RWPE1 (cell line): ENCODE measurements around the gene RUNX1.

Source experiments
- CTCF ChIA-PET: fragments of 350-600 bp; sonication (Branson Sonifier 250); formaldehyde crosslinking; extraction: SDS; loops from one replicate; lab custom pipeline; 2021; lab: Yijun Ruan, JAX
- POLR2A ChIA-PET: fragments of 400-600 bp; formaldehyde crosslinking; extraction: SDS; loops from one replicate; lab custom pipeline; 2020; ENCODE audit warnings: antibody characterized with exemption; ENCODE audit not compliant: low non-redundant PET; lab: Yijun Ruan, JAX
- DNase-seq: peaks from one replicate; pipeline ENCODE4 v3.0.0; 2012; ENCODE audit warnings: low spot score
- H3K27ac ChIP-seq: fragments of 450-650 bp; 2 replicates; pipeline ENCODE4 v1.5.1; 2017
- CTCF ChIP-seq: fragments of 450-650 bp; conservative IDR thresholded peaks from 2 replicates; pipeline ENCODE4 v1.5.1; 2017; ENCODE audit warnings: low read depth, mild to moderate bottlenecking

Gene RUNX1

GRCh38 chr21:35057428-35057827 lies 8.3 kb upstream of the RUNX1 start:
- POLR2A ChIA-PET, result no interaction called here
- CTCF ChIA-PET, result no interaction called here
- no peak overlapping the region for H3K27ac ChIP-seq
- no peak for DNase-seq
- no peak for TF ChIP-seq CTCF

- H3K27ac ChIP-seq, result no peak overlapping the region
- ChIA-PET CTCF (no interaction called here), POLR2A (no interaction called here)
- DNase-seq, result no peak
- no peak for TF ChIP-seq CTCF
Measured at GRCh38 chr21:35053356-35054096, 4.4 kb upstream of the RUNX1 start.

- POLR2A ChIA-PET, result no interaction called here
- H3K27ac ChIP-seq, result no peak overlapping the region
- DNase-seq, result no peak
- CTCF ChIA-PET, result no interaction called here
- TF ChIP-seq CTCF, result no peak
Measured at GRCh38 chr21:35052801-35053200, 3.7 kb upstream of the RUNX1 start.

GRCh38 chr21:35051287-35051818 lies 2.3 kb upstream of the RUNX1 start:
- ChIA-PET POLR2A (no interaction called here), CTCF (interaction anchor here (0.6 kb wide), 1 partner anchor 25 kb away, joined by 4 read pairs; no protein-coding TSS in a partner anchor)
- peak; percentile 22 for DNase-seq
- no peak overlapping the region for H3K27ac ChIP-seq
- TF ChIP-seq CTCF, result no peak

- no peak for DNase-seq
- CTCF ChIA-PET, result no interaction called here
- POLR2A ChIA-PET, result no interaction called here
- H3K27ac ChIP-seq, result no peak overlapping the region
- no peak for TF ChIP-seq CTCF
Measured at GRCh38 chr21:35050348-35051286, 1.5 kb upstream of the RUNX1 start.

GRCh38 chr21:35048183-35048601 lies 910 bp downstream of the RUNX1 start:
- DNase-seq, result no peak
- ChIA-PET CTCF (no interaction called here), POLR2A (no interaction called here)
- peak overlapping the region; percentile 87 for H3K27ac ChIP-seq
- no peak for TF ChIP-seq CTCF
